ENCODE results near the gene CD52.
A peak's percentile ranks its signal among the peaks of the same experiment; 100 is the strongest.

CD52 gene

DNA sequence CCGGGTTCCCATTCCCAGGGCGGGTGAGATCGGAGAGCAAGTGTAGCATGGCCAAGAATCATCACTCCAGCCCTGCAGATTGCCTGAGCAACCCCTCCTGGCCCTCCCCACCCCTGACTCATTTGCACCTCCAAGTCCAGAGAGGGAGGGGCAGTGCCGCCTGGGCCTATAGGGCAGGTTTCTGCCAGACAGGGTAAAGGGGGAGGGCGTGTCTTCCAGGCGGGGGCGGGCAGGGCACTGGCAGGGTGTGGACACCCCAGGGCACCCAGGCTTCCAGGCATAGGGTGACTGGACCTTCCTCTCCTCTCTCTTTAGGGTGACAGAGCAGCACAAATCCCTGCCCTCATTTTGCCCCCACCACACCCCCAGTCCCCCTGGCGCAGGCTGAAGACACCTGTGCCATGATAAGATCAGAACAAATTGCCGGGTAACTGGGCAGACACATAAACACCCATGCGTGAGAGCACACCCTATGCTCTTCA, 39.4 kb downstream of the CD52 start:
- no peak for DNase-seq

DNA sequence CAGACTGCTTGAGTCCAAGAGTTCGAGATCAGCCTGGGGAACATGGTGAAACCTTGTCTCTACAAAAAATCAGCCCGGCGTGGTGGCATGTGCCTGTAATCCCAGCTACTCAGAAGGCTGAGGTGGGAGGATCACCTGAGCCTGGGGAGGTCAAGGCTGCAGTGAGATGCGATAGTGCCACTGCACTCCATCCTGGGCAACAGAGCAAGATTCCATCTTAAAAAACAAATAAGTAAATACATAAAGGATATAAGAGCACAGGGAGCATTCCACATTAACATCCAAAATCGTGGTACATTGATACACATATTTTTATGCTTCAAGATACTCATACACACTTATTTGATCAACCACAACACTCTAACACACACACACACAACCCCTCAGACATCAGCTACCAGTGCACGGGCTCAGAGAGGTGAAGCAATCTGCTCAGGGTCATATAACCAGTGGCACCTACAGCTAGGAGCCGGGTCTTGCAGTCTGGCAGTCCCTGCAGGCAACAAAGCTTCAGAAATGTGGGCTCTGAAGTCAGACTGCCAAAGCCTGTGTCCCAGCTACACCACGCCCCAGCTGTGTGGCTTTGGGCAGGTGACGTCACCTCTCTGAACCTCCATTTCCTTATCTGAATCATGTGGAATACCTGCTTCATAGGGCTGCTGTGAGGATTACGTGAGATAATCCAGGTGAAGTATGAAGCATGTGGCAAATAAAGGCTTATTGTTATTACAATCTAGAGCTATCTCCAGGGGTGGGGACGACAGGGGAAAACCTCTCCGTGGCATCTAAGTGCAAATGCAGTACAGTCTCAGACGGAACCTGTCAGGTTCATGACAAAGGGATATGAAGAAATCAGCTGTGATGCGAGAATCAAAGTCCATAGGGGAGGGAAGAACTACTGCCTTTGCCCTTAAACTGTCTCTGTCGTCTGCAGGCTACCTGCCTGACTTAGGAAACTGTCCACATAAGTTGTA, 40.9 kb downstream of the CD52 start:
- DNase-seq: peak; percentile 80

DNA sequence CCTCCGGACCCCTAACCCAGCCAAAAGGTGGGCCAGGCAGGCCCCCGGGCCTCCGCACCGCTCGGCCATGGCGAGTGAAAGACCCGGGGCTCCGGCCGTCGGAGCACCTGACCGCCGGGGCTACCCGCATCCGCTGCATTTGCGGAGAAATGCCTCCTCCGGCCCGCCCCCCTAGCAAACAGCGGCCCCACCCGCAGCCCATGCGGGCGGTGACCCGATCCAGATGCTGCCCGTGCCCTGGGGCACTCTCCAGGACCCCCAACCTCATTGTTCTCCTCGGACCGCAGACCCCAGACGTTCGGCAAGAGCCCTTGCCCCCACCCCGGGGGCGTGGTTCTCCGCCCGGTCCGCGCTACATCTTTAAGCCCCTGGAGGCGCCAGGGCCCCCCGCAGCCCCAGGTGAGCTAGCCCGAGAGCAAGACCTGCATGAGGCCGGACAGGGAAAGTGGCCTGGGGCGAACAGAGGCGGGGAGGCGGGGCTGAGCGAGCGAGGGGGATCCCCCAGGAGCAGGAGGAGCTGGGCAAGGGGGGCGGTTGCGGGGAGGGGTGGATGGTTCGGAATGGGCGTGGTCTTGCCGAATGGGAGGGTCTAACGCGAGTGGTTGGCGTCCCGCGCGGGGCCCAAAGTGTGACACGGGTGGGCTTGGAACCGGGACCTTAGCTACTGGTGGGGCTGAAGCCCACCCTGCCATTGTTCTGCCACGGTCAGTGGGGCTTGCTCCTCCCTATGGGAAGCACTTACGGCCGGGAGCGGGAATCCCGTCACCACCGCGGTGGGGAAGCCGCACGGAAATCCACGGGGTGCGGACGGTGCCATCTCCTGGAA, 42.4 kb downstream of the CD52 start:
- peak; percentile 62 for DNase-seq

DNA sequence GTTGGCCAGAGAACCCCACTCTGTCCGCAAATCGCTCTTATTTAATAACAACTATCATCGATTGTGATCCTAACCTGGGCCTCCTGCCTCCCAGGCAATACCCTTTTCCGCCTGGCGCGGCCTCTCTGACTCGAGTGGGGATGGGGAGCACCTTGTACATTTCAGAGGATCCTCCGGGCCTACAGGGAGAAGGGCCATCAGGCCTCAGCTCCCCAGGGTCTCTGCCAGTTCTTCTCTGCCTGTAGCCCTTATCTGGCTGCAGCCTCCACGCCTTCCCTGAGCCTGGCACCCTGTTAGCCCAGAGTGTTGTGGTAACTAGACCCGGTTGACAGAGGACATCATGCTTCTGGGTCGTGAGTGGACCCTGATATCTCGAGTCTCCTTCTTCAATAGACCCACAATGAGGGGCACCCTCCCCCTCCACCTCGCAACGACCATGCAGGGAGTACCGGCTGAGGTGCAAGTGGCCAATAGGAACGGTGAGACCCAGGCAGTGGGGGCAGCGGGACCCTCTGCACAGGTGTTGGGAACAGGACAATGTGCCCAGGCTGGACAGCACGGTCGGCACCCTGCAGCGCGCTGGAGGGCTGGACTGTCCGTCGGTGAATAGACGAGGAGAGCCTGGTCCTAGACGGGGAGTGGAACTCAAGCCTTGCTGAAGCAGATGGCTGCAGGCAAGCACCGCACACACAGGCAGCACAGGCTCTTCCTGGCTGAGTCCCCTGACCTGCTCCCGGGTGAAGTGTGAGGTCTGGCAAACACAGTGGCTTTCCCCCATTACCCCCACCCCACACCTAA, 43.2 kb downstream of the CD52 start:
- DNase-seq: peak; percentile 31

DNA sequence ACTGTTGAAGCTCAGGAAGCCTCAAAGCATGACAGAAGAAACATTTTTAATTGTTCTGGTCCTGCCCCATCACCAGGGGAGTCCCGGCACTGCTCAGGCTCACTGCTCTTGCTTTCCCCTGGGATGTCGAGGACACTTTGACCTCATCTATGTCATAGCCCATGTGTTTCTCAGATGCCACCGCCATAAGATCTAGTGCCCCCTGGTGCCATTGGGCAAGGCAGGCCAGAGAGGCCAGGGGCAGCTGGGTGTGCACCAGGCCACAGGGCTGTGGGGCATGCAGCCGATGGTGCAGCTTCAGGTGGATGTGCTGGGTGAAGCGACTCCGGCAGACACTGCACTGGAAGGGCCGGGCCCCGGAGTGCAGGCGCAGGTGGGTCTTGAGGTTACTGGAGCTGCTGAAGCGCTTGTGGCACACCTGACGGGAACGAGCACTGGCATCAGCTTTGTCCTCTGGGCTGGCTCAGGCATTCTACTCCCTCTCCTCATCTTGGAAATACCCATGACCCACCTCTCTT, 43.9 kb downstream of the CD52 start:
- no peak for DNase-seq

DNA sequence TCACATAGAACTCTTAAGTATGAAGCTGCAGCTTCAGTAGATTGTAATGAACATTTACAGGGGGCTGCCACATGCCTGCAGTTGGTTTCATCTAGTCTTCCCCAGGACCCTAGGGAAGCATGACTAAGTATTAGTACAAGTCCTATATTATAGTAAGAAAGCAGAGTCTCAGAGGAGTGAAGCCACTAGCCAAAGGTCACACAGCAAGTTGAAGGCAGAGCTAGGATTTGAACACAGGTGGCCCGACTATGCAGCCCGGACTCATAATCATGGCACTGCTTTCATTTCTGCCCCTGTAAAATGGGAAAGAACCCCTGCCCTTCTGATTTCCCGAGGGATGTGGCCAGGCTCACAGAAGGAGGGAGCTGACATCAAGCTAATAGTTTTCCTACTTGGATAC, 44.6 kb downstream of the CD52 start:
- DNase-seq: no peak

DNA sequence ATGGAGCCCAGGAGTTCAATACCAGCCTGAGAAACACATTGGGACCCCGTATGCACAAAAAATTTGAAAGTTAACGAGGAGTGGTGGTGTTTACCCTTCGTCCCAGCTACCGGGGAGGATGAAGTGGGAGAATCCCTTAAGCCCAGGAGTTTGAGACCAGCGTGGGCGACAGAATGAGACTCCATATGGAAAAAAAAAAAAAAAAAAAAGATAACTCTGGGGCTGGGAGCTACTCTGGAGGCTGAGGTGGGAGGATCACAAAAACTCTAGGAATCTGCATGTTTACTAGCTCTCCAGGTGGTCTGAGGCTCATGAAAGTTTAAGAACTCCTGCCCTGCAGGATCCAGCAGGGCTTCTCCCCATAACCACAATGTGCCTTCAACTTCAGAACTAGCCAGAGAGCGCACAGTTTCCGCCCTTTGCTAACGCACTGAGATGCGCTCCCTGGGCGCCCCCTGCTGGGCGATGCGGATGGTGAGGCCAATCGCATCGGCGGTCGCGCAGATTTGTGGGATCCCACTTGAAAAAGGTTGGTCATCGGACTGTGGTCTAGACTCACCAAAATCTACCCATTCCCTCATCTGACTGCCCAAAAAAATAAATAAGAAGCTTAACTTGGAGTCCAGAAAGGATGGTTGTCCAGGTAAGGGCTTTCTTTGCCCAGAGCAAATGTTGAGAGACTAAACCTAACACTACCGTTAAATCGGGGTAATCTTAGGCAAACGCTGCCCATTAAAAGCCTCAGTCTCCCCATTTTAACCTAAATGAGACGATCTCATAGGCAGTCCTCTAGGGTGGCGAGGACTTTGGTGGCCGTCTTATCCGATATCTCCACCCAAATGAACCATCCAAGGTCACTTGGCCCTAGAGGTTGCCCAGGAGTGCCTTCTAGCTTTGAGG, 46.0 kb downstream of the CD52 start:
- peak; percentile 89 for DNase-seq

DNA sequence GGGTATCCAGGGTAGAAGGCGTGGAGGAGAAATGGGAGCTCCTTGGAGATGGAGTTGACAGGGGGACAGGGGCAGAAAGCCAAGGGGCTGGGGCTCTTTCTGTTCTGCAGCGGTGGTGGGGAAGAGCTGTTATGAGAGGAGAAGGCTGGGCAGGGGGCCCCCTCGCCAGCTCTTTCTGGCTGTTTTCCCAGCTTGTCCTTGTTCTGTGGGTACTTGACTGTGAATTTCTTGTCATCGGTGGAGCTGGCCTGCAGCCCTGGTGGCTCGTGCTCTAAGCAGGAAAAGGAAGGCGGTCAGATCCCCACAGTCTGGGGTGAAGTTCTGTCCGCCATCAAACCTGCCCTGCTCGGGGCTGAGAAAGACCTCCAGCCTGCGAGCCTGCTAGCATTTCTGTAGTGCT, 47.2 kb downstream of the CD52 start:
- DNase-seq: no peak

DNA sequence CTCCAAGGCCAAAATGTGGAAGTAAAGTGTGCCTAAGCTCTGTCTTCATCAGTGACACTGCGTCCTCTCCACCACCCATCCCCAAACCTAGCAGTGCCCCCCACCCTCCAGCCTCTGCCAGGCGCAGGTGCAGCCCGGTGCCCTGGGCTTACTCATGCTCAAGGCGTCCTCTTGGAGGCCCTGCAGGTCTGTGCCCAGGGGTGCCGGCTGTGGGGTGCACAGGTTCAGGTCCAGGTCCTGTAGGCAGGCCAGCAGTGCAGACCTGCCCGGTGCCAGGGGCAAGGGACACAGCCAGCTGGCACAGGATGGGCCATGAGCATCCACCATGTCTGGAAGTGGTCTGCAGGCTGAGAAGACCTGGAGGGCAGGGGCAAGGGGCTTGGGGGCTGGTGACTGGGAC, 49.7 kb downstream of the CD52 start:
- no peak for DNase-seq

DNA sequence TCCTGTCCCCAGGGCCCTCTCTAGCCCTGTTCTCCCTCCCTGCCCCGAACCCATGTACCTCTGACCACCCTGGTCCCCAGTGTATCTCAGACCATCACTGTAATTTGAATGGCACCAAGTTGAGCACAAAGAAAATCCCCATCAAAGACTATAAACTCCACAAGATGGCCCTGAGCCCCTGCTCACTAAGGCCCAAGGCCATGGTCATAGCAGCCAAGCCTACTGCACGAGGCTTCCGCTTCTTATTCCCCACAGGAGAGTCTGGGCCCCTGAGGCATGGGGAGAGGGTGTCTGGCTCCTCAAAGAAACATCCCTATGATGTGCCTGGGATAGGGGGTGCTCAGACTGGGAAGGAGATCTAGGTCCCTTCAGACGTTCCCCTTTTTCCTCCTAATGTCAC, 50.2 kb downstream of the CD52 start:
- no peak for DNase-seq

DNA sequence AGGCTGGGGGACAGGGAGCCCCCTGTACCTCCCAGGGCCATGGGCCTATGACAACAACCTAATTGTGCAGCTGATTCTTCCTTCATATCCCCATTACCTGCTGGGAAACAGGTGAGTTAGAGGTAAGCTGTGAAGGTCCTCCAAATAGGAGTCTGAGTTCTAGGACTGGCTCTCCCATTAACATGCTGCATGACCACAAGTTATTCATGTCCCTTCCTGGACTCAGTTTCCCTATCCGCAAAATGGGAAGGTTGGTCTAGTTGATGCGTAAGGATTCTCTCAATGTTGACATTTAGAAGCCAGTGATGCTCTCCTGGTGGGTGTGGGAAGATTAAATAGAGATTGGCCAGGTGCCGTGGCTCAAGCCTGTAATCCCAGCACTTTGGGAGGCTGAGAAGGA, 50.7 kb downstream of the CD52 start:
- DNase-seq: no peak
